Central memory CD8-positive, alpha-beta T cell (primary cell): ENCODE data around the gene CNTNAP5.

Experiments
- ATAC-seq: fragments of 150-1000 bp; cut with Tn5 transposase; replicated peaks from 2 replicates; pipeline ENCODE4 v1.10.0; 2022; ENCODE audit warnings: mild to moderate bottlenecking, moderate FRiP score, moderate number of reproducible peaks; ENCODE audit not compliant: poor library complexity, severe bottlenecking; ENCODE audit errors: extremely low read depth
- DNase-seq, 2 donors: peaks; one replicate each; pipeline ENCODE4 v3.0.0; 2021; ENCODE audit warnings: low spot score in 2 of 2
- H3K27ac Mint-ChIP-seq: one replicate; pipeline ENCODE4 v1.8.0; 2022; ENCODE audit warnings: low read depth, mild to moderate bottlenecking, moderate library complexity, mixed read lengths
- H3K27me3 Mint-ChIP-seq: one replicate; pipeline ENCODE4 v1.8.0; 2022; ENCODE audit warnings: mixed read lengths
- H3K36me3 Mint-ChIP-seq: one replicate; pipeline ENCODE4 v1.8.0; 2022; ENCODE audit warnings: mild to moderate bottlenecking, moderate library complexity, mixed read lengths; ENCODE audit not compliant: insufficient read depth
- H3K4me1 Mint-ChIP-seq: one replicate; pipeline ENCODE4 v1.8.0; 2022; ENCODE audit warnings: mixed read lengths
- H3K4me3 Mint-ChIP-seq: one replicate; pipeline ENCODE4 v1.8.0; 2022; ENCODE audit warnings: mild to moderate bottlenecking, moderate library complexity, mixed read lengths
- H3K9me3 Mint-ChIP-seq: one replicate; pipeline ENCODE4 v1.8.0; 2022; ENCODE audit warnings: mixed read lengths

Gene CNTNAP5

GRCh38 chr2:124035001-124035400 lies 9.9 kb downstream of the CNTNAP5 start:
- DNase-seq (no peak), ATAC-seq (no peak)
- no peak overlapping the region for H3K4me3 Mint-ChIP-seq
- H3K4me1 Mint-ChIP-seq, result no peaks in the 10 kb centered on the region
- no peak overlapping the region for H3K27ac Mint-ChIP-seq
- peaks cover 17% of the 10 kb centered on the region for H3K9me3 Mint-ChIP-seq
- H3K27me3 Mint-ChIP-seq, result no peaks in the 10 kb centered on the region
- H3K36me3 Mint-ChIP-seq, result no peaks in the 10 kb centered on the region

- H3K36me3 Mint-ChIP-seq, result no peaks in the 10 kb centered on the region
- H3K27ac Mint-ChIP-seq, result no peak overlapping the region
- ATAC-seq (no peak), DNase-seq (no peak)
- H3K27me3 Mint-ChIP-seq, result no peaks in the 10 kb centered on the region
- no peak overlapping the region for H3K4me3 Mint-ChIP-seq
- H3K9me3 Mint-ChIP-seq, result peaks cover 23% of the 10 kb centered on the region
- no peaks in the 10 kb centered on the region for H3K4me1 Mint-ChIP-seq
Observed at GRCh38 chr2:124039032-124039431, 13.9 kb downstream of the CNTNAP5 start.

GRCh38 chr2:124039762-124040291 lies 14.7 kb downstream of the CNTNAP5 start:
- no peaks in the 10 kb centered on the region for H3K36me3 Mint-ChIP-seq
- no peaks in the 10 kb centered on the region for H3K4me1 Mint-ChIP-seq
- ATAC-seq (no peak), DNase-seq (no peak)
- no peaks in the 10 kb centered on the region for H3K27me3 Mint-ChIP-seq
- no peak overlapping the region for H3K4me3 Mint-ChIP-seq
- no peak overlapping the region for H3K27ac Mint-ChIP-seq
- peaks cover 23% of the 10 kb centered on the region for H3K9me3 Mint-ChIP-seq

- H3K9me3 Mint-ChIP-seq, result peaks cover 33% of the 10 kb centered on the region
- H3K4me1 Mint-ChIP-seq, result no peaks in the 10 kb centered on the region
- H3K4me3 Mint-ChIP-seq, result no peak overlapping the region
- H3K27ac Mint-ChIP-seq, result no peak overlapping the region
- no peaks in the 10 kb centered on the region for H3K27me3 Mint-ChIP-seq
- no peaks in the 10 kb centered on the region for H3K36me3 Mint-ChIP-seq
- no peak for ATAC-seq
- DNase-seq, result no peak
Observed at GRCh38 chr2:124045894-124046293, 20.8 kb downstream of the CNTNAP5 start.

- no peak for ATAC-seq
- no peak overlapping the region for H3K27ac Mint-ChIP-seq
- no peak overlapping the region for H3K4me3 Mint-ChIP-seq
- H3K27me3 Mint-ChIP-seq, result no peaks in the 10 kb centered on the region
- H3K9me3 Mint-ChIP-seq, result peaks cover 33% of the 10 kb centered on the region
- no peaks in the 10 kb centered on the region for H3K36me3 Mint-ChIP-seq
- DNase-seq, result no peak
- no peaks in the 10 kb centered on the region for H3K4me1 Mint-ChIP-seq
Observed at GRCh38 chr2:124046332-124046731, 21.2 kb downstream of the CNTNAP5 start.

GRCh38 chr2:124048102-124048501 lies 23.0 kb downstream of the CNTNAP5 start:
- peaks cover 32% of the 10 kb centered on the region for H3K9me3 Mint-ChIP-seq

GRCh38 chr2:124048664-124049063 lies 23.6 kb downstream of the CNTNAP5 start:
- Mint-ChIP-seq H3K9me3 (peaks cover 26% of the 10 kb centered on the region), H3K36me3 (no peaks in the 10 kb centered on the region), H3K4me3 (no peak overlapping the region), H3K27me3 (no peaks in the 10 kb centered on the region), H3K4me1 (no peaks in the 10 kb centered on the region), H3K27ac (no peak overlapping the region)
- ATAC-seq (no peak), DNase-seq (no peak)

More at GRCh38 chr2:124048102-124048501, 23.0 kb downstream of the CNTNAP5 start:
- DNase-seq (no peak), ATAC-seq (no peak)
- Mint-ChIP-seq H3K27me3 (no peaks in the 10 kb centered on the region), H3K27ac (no peak overlapping the region), H3K4me3 (no peak overlapping the region), H3K36me3 (no peaks in the 10 kb centered on the region), H3K4me1 (no peaks in the 10 kb centered on the region)

- H3K36me3 Mint-ChIP-seq, result no peaks in the 10 kb centered on the region
- no peak overlapping the region for H3K27ac Mint-ChIP-seq
- H3K9me3 Mint-ChIP-seq, result peaks cover 27% of the 10 kb centered on the region
- H3K4me3 Mint-ChIP-seq, result no peak overlapping the region
- no peak for ATAC-seq
- DNase-seq, result no peak
- H3K4me1 Mint-ChIP-seq, result no peaks in the 10 kb centered on the region
- no peaks in the 10 kb centered on the region for H3K27me3 Mint-ChIP-seq
Observed at GRCh38 chr2:124049136-124049535, 24.0 kb downstream of the CNTNAP5 start.

GRCh38 chr2:124050833-124051497 lies 25.9 kb downstream of the CNTNAP5 start:
- H3K27me3 Mint-ChIP-seq, result no peaks in the 10 kb centered on the region
- H3K27ac Mint-ChIP-seq, result no peak overlapping the region
- no peaks in the 10 kb centered on the region for H3K4me1 Mint-ChIP-seq
- H3K36me3 Mint-ChIP-seq, result no peaks in the 10 kb centered on the region
- peaks cover 34% of the 10 kb centered on the region for H3K9me3 Mint-ChIP-seq
- DNase-seq, result no peak
- H3K4me3 Mint-ChIP-seq, result no peak overlapping the region
- no peak for ATAC-seq

- Mint-ChIP-seq H3K4me3 (no peak overlapping the region), H3K9me3 (peaks cover 18% of the 10 kb centered on the region), H3K4me1 (no peaks in the 10 kb centered on the region), H3K36me3 (no peaks in the 10 kb centered on the region), H3K27me3 (no peaks in the 10 kb centered on the region), H3K27ac (no peak overlapping the region)
- no peak for DNase-seq
- ATAC-seq, result no peak
Observed at GRCh38 chr2:124053796-124054195, 28.7 kb downstream of the CNTNAP5 start.

- H3K36me3 Mint-ChIP-seq, result no peaks in the 10 kb centered on the region
- DNase-seq (no peak), ATAC-seq (no peak)
Observed at GRCh38 chr2:124063596-124063995, 38.5 kb downstream of the CNTNAP5 start.

GRCh38 chr2:124065636-124066035 lies 40.5 kb downstream of the CNTNAP5 start:
- no peaks in the 10 kb centered on the region for H3K36me3 Mint-ChIP-seq
- no peak overlapping the region for H3K27ac Mint-ChIP-seq
- H3K4me1 Mint-ChIP-seq, result no peaks in the 10 kb centered on the region
- ATAC-seq, result no peak
- H3K9me3 Mint-ChIP-seq, result peaks cover 29% of the 10 kb centered on the region
- DNase-seq, result no peak
- no peaks in the 10 kb centered on the region for H3K27me3 Mint-ChIP-seq
- H3K4me3 Mint-ChIP-seq, result no peak overlapping the region

More at GRCh38 chr2:124063596-124063995, 38.5 kb downstream of the CNTNAP5 start:
- H3K9me3 Mint-ChIP-seq, result peaks cover 24% of the 10 kb centered on the region
- H3K4me3 Mint-ChIP-seq, result no peak overlapping the region
- no peaks in the 10 kb centered on the region for H3K27me3 Mint-ChIP-seq
- no peak overlapping the region for H3K27ac Mint-ChIP-seq
- no peaks in the 10 kb centered on the region for H3K4me1 Mint-ChIP-seq

GRCh38 chr2:124066776-124067175 lies 41.7 kb downstream of the CNTNAP5 start:
- Mint-ChIP-seq H3K27ac (no peak overlapping the region), H3K27me3 (no peaks in the 10 kb centered on the region), H3K4me3 (no peak overlapping the region), H3K4me1 (no peaks in the 10 kb centered on the region), H3K9me3 (peaks cover 25% of the 10 kb centered on the region), H3K36me3 (no peaks in the 10 kb centered on the region)
- no peak for DNase-seq
- ATAC-seq, result no peak
